GM19025 (cell line): Measurements from ENCODE around the gene ARL11.
A peak's percentile ranks its signal among the peaks of the same experiment; 100 is the strongest.
"Not testable (repeated sequence)": the region's sequence is repeated elsewhere in the genome, so short reads cannot be mapped to it uniquely, and the experiment has no call there.

Experiments
- ATAC-seq: cut with Tn5 transposase; IDR thresholded peaks from one replicate; pipeline ENCODE4 v1.9.1; 2021; ENCODE audit warnings: mild to moderate bottlenecking, low read depth, moderate library complexity; ENCODE audit not compliant: unreplicated experiment

Gene ARL11

GRCh38 chr13:49627831-49628652, at the start of gene ARL11:
Gene ARL11, plus strand, starts transcription at chr13:49628507. Its CDS starts 1,941 bp downstream, at chr13:49630448.
- peak; percentile 91 for ATAC-seq

- no peak for ATAC-seq
Measured at GRCh38 chr13:49579501-49579900, 48.8 kb upstream of the ARL11 start.

- no peak for ATAC-seq
Measured at GRCh38 chr13:49580980-49581680, 47.2 kb upstream of the ARL11 start.

- no peak for ATAC-seq
Measured at GRCh38 chr13:49584771-49585182, 43.5 kb upstream of the ARL11 start.

GRCh38 chr13:49585220-49586157, 42.8 kb upstream of the ARL11 start, which contains the start of gene RCBTB1:
Gene RCBTB1, minus strand, starts transcription at chr13:49585558. Its CDS starts 18,279 bp downstream, at chr13:49567279.
- ATAC-seq = peak; percentile 96

- ATAC-seq = no peak
Measured at GRCh38 chr13:49586717-49587116, 41.6 kb upstream of the ARL11 start.

GRCh38 chr13:49587311-49587847, 40.9 kb upstream of the ARL11 start:
- no peak for ATAC-seq

GRCh38 chr13:49590714-49591113, 37.6 kb upstream of the ARL11 start:
- ATAC-seq = not testable (repeated sequence)

GRCh38 chr13:49593876-49594275, 34.4 kb upstream of the ARL11 start:
- ATAC-seq = not testable (repeated sequence)

GRCh38 chr13:49594576-49594975, 33.7 kb upstream of the ARL11 start:
- ATAC-seq = no peak

GRCh38 chr13:49596221-49596620, 32.1 kb upstream of the ARL11 start:
- ATAC-seq = no peak

GRCh38 chr13:49597043-49597641, 31.2 kb upstream of the ARL11 start:
- ATAC-seq = no peak

- no peak for ATAC-seq
Measured at GRCh38 chr13:49602005-49602404, 26.3 kb upstream of the ARL11 start.

GRCh38 chr13:49602615-49603014, 25.7 kb upstream of the ARL11 start:
- ATAC-seq = not testable (repeated sequence)

GRCh38 chr13:49604570-49604969, 23.7 kb upstream of the ARL11 start:
- ATAC-seq = no peak

GRCh38 chr13:49606747-49607648, 21.3 kb upstream of the ARL11 start:
- ATAC-seq = peak; percentile 92

GRCh38 chr13:49607761-49608160, 20.5 kb upstream of the ARL11 start:
- no peak for ATAC-seq

GRCh38 chr13:49608651-49609331, 19.5 kb upstream of the ARL11 start:
- no peak for ATAC-seq
